ENCODE measurements around the gene LCLAT1. TPM values are rescaled to one million over a fixed set of nuclear protein-coding genes. Genes with fewer than 3 reads are reported as not detected.

LCLAT1 gene
- total RNA-seq, 2 experiments from 2014 or later: 19.0 to 20.5 TPM

DNA sequence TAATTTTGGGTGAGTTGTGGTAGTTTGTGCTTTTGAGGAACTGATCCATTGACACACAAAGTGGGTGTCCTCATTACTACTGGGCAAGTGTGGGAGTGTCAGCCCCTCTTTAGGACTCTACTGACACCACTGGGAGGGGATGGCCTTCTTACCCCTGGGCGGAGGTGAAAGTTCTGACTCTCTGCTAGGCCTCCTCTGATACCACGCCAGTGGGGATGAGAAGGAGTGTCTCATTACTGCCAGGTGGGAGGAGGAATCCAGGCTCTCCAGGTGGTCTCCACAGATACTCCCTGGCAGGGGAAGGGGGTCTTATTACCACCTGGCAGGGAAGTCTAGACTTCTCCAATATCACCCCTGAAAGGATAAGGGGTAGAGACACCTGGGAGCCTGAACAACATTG lies 9.1 kb downstream of the LCLAT1 start:
- H3K4me3 Mint-ChIP-seq: no peak overlapping the region
- H3K27ac Mint-ChIP-seq: no peak overlapping the region
- H3K9me3 Mint-ChIP-seq: no peaks in the 10 kb centered on the region
- ChIA-PET POLR2A (no interaction called here), CTCF (interaction anchor here (0.9 to 1.9 kb wide), 4 partner anchors 10 to 258 kb away, joined by 4 to 5 read pairs (median 4); no protein-coding TSS in a partner anchor)
- H3K36me3 Mint-ChIP-seq (ENCODE audit: low read depth): peaks cover 12% of the 10 kb centered on the region
- H3K27me3 Mint-ChIP-seq: no peaks in the 10 kb centered on the region
- no peak for DNase-seq
- TF ChIP-seq, protein P1, sequence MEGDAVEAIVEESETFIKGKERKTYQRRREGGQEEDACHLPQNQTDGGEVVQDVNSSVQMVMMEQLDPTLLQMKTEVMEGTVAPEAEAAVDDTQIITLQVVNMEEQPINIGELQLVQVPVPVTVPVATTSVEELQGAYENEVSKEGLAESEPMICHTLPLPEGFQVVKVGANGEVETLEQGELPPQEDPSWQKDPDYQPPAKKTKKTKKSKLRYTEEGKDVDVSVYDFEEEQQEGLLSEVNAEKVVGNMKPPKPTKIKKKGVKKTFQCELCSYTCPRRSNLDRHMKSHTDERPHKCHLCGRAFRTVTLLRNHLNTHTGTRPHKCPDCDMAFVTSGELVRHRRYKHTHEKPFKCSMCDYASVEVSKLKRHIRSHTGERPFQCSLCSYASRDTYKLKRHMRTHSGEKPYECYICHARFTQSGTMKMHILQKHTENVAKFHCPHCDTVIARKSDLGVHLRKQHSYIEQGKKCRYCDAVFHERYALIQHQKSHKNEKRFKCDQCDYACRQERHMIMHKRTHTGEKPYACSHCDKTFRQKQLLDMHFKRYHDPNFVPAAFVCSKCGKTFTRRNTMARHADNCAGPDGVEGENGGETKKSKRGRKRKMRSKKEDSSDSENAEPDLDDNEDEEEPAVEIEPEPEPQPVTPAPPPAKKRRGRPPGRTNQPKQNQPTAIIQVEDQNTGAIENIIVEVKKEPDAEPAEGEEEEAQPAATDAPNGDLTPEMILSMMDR (IDR thresholded peaks at IDR 0.05): no peak
- H3K4me1 Mint-ChIP-seq (ENCODE audit: low read depth): peaks cover 62% of the 10 kb centered on the region
- intact Hi-C loops (cut with micrococcal nuclease): no loop called here
- no peak for ATAC-seq

DNA sequence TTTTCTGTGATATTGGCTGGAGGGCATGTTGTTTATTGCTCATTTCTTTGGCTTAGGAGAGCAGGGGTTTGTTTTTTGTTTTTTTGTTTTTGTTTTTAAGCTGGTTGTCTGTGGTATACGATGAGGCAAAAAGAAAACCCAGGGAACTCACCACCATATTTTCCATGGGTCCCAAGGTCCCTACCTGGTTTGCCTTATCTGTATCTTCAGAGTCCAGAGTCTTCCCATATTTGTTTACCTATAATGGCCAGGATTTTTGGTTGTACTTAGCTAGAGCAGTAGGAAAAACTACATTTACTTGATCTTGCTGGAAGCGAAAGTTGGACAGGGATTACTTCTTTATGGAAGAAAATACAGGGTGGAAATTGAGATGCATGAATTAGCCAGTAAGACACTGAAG lies 9.5 kb downstream of the LCLAT1 start:
- Mint-ChIP-seq H3K4me1 (ENCODE audit: low read depth) (peaks cover 60% of the 10 kb centered on the region), H3K27me3 (no peaks in the 10 kb centered on the region), H3K36me3 (ENCODE audit: low read depth) (peaks cover 16% of the 10 kb centered on the region), H3K4me3 (no peak overlapping the region), H3K27ac (no peak overlapping the region), H3K9me3 (no peaks in the 10 kb centered on the region)
- intact Hi-C loops (cut with micrococcal nuclease): no loop called here
- DNase-seq: no peak
- ChIA-PET POLR2A (no interaction called here), CTCF (interaction anchor here (1.1 to 1.6 kb wide), 2 partner anchors 10 to 17 kb away, joined by 4 to 5 read pairs; no protein-coding TSS in a partner anchor)
- ATAC-seq: no peak
- TF ChIP-seq, protein P1 (IDR thresholded peaks at IDR 0.05): no peak

DNA sequence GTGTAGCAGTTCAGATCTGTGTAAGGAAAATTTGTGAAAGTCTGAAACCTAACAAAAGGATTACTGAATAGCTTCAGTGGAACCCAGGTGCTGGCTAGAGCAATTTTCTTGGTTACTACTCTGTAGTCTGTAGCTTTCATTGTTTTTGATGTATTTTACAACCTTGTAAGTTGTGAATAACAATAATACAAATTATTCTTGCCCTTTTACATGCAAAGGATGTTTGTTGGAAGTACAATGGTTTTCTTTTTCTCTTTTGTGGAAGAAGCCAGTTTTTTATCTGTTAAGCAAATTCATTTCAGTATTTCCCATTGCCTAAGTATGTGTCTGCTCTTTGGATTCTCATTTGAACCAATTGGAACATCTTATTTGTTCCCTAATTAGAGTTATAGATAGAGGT lies 10.2 kb downstream of the LCLAT1 start:
- intact Hi-C loops (cut with micrococcal nuclease): no loop called here
- H3K36me3 Mint-ChIP-seq (ENCODE audit: low read depth): peaks cover 21% of the 10 kb centered on the region
- ChIA-PET CTCF (interaction anchor here (1.1 to 1.6 kb wide), 2 partner anchors 11 to 17 kb away, joined by 4 to 5 read pairs; no protein-coding TSS in a partner anchor), POLR2A (no interaction called here)
- H3K27ac Mint-ChIP-seq: no peak overlapping the region
- H3K4me3 Mint-ChIP-seq: no peak overlapping the region
- TF ChIP-seq, protein P1 (IDR thresholded peaks at IDR 0.05): no peak
- H3K9me3 Mint-ChIP-seq: no peaks in the 10 kb centered on the region
- no peak for DNase-seq
- no peak for ATAC-seq
- no peaks in the 10 kb centered on the region for H3K27me3 Mint-ChIP-seq
- peaks cover 59% of the 10 kb centered on the region for H3K4me1 Mint-ChIP-seq (ENCODE audit: low read depth)

DNA sequence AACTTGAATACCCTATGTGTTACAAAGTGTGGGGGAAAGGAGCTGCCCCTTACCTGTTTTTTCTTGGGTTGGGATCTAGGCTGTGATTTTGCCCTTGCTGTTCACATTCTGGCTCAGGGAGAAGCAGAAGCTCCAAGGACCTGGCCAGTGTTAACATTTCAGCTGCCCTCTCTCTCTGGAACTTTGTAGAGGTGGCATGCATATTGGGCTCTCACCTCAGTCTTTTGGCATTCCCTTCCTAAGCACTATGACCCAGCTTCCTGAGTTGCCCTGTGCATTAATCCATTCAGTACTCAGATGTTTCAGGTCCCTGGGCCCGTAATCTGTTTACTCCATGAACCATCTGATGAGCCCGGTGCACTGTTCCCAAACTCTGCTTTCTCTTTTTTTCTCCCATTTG lies 12.1 kb downstream of the LCLAT1 start:
- TF ChIP-seq, protein P1 (IDR thresholded peaks at IDR 0.05): no peak
- no peaks in the 10 kb centered on the region for H3K9me3 Mint-ChIP-seq
- ATAC-seq (no peak), DNase-seq (no peak)
- CTCF ChIA-PET: interaction anchor here (1.5 kb wide), 2 partner anchors 27 to 294 kb away, joined by 4 to 6 read pairs; no protein-coding TSS in a partner anchor
- POLR2A ChIA-PET: interaction anchor here (0.9 to 1.9 kb wide), 2 partner anchors 13 to 165 kb away, joined by 5 to 6 read pairs; partner anchors contain the start of gene LCLAT1
- H3K36me3 Mint-ChIP-seq (ENCODE audit: low read depth): peaks cover 20% of the 10 kb centered on the region
- no peak overlapping the region for H3K27ac Mint-ChIP-seq
- intact Hi-C loops (cut with micrococcal nuclease): no loop called here
- H3K4me1 Mint-ChIP-seq (ENCODE audit: low read depth): peaks cover 59% of the 10 kb centered on the region
- no peak overlapping the region for H3K4me3 Mint-ChIP-seq
- no peaks in the 10 kb centered on the region for H3K27me3 Mint-ChIP-seq

DNA sequence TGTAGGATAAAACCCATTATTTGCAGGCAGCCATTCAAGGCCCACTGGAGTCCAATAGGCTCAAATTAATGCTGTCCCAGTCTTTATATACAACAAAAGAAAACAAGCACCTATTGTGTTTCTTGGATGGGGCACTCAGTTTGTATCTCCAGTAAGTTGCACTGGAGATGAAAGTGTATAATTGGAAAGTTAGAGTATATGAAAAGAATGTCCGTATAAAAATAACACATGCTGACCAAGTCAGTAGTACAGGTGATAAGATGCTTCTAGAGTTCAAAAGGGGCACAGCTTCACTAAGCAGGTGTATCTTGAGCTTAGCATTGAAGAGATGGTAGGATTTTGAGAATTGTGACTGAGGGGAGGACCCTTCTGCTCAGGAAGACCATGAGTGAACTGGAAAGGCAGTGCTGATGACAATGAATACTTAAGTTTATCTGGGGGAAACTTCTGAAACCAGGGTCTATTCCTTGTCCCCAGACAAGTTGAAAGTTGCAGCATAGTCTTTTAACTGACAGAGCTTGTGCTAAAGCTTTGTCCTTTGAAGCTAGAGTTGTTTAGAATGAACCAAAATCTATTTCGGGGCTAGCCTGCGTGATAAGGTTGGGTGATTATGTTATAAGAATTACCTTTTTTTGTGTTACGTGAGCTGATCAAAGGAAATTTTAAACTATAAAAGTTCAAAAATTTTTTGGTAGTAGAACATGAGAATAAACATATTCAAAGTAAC lies 15.2 kb downstream of the LCLAT1 start:
- H3K36me3 Mint-ChIP-seq (ENCODE audit: low read depth): peaks cover 23% of the 10 kb centered on the region
- H3K27me3 Mint-ChIP-seq: no peaks in the 10 kb centered on the region
- peaks cover 52% of the 10 kb centered on the region for H3K4me1 Mint-ChIP-seq (ENCODE audit: low read depth)
- intact Hi-C loops (cut with micrococcal nuclease): no loop called here
- TF ChIP-seq, protein P1 (IDR thresholded peaks at IDR 0.05): no peak
- ChIA-PET CTCF (interaction anchor here (0.8 to 1.3 kb wide), 4 partner anchors 9 to 298 kb away, joined by 3 to 4 read pairs (median 4); no protein-coding TSS in a partner anchor), POLR2A (interaction anchor here (0.8 kb wide), 1 partner anchor 19 kb away, joined by 4 read pairs; no protein-coding TSS in a partner anchor)
- H3K27ac Mint-ChIP-seq: no peak overlapping the region
- no peak overlapping the region for H3K4me3 Mint-ChIP-seq
- DNase-seq (no peak), ATAC-seq (no peak)
- peaks cover 2% of the 10 kb centered on the region for H3K9me3 Mint-ChIP-seq
